GM23248 (cell line): ENCODE measurements around the gene PRICKLE1.

Experiments used
- EZH2 ChIP-seq: fragments of 200-600 bp; sonication (generic); IDR thresholded peaks from 2 replicates; pipeline ENCODE4 v1.6.1; 2018; ENCODE audit warnings: antibody characterized with exemption, mild to moderate bottlenecking; ENCODE audit not compliant: insufficient read depth, poor library complexity, severe bottlenecking
- EZH2phosphoT487 ChIP-seq: fragments of 200-600 bp; sonication (generic); IDR thresholded peaks from 2 replicates; pipeline ENCODE4 v1.6.1; 2018; ENCODE audit warnings: antibody characterized with exemption, moderate library complexity, mild to moderate bottlenecking, low read depth; ENCODE audit not compliant: insufficient read depth

DNA sequence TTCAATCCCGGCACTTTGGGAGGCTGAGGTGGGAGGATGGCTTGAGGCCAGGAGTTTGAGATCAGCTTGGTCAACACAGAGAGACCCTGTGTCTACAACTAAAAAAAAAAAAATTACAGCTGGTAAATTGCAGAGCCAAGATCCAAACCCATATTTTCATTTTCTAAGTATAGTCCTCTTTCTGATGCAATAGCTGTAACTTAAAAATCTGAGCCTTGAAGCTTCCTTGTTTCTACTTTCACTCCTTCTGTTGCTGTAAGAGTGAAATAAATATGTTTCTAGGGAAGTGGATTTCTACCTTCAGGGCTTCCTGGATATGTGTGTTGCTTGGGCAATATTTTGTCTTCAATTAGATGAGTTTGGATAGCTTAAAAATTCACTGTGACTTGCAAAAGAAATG lies 42.0 kb upstream of the PRICKLE1 start:
- TF ChIP-seq EZH2 (no peak), EZH2phosphoT487 (no peak)
